ENCODE measurements around the gene CELF5.

Gene CELF5

DNA sequence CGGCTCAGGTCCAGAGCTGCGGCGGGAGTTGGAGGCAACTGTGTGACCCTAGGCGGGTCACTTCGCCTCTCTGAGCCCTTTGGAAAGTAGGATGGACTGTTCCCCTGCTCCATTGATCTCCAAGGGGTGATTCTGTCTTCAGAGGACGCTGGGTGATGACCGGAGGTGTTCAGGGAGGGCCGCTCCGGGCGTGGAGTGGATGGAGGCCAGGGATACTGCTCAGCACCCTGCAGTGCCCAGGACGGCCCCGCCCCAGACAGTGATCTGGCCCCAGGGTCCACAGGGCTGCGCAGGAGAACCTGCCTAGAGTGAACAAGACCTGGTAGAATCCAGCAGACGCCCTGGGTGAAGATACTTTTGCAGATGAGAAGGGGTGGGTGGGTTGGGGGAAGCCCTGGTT, 31.8 kb upstream of the CELF5 start:
- no peak for DNase-seq (ENCODE audit: extremely low read depth, low read depth)
- TF ChIP-seq, protein P1, sequence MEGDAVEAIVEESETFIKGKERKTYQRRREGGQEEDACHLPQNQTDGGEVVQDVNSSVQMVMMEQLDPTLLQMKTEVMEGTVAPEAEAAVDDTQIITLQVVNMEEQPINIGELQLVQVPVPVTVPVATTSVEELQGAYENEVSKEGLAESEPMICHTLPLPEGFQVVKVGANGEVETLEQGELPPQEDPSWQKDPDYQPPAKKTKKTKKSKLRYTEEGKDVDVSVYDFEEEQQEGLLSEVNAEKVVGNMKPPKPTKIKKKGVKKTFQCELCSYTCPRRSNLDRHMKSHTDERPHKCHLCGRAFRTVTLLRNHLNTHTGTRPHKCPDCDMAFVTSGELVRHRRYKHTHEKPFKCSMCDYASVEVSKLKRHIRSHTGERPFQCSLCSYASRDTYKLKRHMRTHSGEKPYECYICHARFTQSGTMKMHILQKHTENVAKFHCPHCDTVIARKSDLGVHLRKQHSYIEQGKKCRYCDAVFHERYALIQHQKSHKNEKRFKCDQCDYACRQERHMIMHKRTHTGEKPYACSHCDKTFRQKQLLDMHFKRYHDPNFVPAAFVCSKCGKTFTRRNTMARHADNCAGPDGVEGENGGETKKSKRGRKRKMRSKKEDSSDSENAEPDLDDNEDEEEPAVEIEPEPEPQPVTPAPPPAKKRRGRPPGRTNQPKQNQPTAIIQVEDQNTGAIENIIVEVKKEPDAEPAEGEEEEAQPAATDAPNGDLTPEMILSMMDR (IDR thresholded peaks at IDR 0.05; ENCODE audit: low read depth, low read length): no peak

DNA sequence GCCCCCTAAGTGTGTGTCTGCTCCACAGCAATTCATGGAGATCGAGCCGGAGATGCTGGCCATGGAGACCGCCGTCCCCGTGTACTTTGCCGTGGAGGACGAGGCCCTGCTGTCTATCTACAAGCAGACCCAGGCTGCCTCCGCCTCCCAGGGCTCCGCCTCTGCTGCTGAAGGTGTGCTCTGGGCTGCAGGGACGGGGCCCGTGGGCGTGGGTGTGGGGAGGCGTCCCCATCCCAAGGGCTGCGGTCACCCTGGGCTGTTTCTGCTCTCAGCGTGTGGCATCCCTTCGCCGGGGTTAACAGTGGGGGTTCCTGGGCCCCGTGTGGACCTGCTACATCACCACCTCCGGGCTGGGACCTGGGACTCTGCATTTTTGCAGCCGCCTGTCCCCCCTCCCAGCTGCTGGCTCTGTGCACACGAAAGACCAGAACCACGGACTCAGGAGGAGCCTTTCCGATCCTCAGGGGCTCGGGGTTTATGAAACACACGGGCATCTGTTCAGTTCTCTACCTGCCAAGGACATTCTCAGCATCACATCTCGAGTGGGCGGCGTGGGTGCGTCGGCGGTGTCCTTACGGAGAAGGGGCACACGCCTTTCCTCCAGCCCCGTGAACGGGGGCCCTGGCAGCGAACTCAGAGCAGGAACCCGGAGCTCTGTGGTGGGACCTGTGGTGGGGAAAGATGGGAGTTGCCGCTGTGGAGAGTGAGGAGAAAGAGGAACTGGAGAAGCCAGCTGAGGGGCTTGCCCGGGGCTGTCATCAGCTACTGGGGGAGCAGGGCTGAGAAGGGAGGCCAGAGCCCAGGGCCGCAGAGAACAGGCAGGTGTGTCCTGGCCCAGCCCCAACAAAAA, 31.0 kb upstream of the CELF5 start:
- DNase-seq (ENCODE audit: extremely low read depth, low read depth): no peak
- TF ChIP-seq, protein P1 (IDR thresholded peaks at IDR 0.05; ENCODE audit: low read depth, low read length): no peak

DNA sequence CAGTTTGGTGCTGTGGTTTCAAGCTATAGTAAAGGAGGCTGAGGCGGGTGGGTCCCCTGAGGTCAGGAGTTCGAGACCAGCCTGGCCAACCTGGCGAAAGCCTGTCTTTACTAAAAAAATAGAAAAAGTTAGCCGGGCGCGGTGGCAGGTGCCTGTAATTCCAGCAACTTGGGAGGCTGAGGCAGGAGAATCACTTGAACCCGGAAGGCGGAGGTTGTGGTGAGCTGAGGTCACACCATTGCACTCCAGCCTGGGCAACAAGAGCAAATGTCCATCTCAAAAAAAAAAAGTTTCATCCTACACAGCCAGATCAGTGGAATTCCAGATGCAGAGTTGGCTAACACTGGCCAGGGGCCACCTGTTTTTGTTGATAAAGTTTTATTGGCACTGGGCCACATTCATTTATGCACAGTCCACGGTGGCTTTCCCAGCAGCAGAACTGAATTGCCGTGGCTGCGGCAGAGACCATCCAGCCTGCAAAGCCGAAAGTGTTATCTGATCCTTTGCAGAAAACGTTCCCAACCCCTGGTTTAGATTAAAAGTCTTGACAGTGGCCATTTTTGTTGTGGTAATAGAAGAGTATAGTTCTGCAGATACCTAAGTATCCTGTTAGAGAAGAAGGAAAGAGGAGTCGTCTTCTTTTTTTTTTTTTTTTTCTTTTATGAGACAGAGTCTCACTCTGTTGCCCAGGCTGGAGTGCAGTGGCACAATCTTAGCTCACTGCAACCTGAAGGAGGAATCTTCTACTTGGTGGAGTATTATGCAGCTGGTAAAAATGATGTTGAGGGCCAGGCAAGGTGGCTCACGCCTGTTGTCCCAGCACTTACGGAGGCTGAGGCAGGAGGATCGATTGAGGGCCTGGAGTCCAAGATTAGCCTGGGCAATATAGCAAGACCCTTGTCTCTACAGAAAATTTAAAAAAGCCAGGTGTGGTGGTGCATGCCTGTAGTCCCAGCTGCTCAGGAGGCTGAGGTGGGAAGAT, 30.1 kb upstream of the CELF5 start:
- no peak for DNase-seq (ENCODE audit: extremely low read depth, low read depth)
- TF ChIP-seq, protein P1 (IDR thresholded peaks at IDR 0.05; ENCODE audit: low read depth, low read length): no peak

DNA sequence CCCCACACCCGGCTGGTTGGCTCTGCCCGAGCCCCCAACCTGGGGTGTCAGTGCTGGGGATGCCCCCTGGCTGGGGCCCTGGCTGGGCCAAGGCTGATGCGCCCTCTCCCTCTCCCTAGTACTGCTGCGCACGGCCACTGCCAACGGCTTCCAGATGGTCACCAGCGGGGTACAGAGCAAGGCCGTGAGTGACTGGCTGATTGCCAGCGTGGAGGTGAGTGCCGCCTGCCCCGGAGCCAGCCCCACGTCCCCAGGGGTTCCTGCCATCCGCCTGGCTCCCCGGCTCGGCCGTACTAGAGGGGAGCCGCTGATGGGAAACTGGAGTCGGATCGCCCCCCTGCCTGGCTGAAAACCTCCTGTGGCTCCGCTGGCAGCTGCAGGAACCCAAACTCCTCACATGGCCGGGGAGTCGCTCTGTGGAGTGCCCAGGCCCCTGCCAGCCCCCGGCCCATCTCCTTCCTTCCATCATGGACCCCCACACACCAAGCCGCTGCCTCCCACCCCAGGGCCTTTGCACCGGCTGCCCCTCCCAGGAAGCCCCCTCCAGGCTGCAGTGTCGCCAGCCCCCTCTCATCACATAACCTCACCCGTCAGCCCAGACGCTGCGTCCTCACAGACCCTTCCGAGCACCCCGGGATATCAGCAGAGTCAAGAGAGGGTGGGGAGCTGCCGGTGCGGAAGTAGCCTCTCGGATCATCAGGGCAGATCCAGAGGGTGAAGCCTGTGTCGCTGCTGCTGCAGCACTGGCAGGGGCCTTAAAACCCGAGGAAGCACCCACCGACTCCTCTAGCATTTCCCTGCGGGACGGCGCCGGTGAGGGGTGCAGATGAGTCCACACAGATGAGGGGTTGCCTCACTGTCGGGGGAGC, 28.2 kb upstream of the CELF5 start:
- no peak for DNase-seq (ENCODE audit: extremely low read depth, low read depth)
- TF ChIP-seq, protein P1 (IDR thresholded peaks at IDR 0.05; ENCODE audit: low read depth, low read length): no peak

DNA sequence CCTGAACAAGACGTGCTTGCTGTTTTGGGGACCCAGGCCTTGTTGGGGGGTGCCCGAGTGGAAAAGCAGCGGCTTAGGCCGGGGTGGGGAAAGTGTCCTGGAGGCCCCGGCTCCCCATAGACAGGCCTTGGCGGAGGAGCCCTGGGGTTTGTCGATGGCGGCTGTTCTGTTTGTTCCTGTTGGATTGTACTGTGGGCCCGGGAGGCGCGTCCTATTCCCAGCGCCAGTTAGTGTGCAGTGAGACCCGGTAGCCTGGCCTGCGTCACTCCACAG, 27.6 kb upstream of the CELF5 start:
- DNase-seq (ENCODE audit: extremely low read depth, low read depth): no peak
- TF ChIP-seq, protein P1 (IDR thresholded peaks at IDR 0.05; ENCODE audit: low read depth, low read length): no peak

DNA sequence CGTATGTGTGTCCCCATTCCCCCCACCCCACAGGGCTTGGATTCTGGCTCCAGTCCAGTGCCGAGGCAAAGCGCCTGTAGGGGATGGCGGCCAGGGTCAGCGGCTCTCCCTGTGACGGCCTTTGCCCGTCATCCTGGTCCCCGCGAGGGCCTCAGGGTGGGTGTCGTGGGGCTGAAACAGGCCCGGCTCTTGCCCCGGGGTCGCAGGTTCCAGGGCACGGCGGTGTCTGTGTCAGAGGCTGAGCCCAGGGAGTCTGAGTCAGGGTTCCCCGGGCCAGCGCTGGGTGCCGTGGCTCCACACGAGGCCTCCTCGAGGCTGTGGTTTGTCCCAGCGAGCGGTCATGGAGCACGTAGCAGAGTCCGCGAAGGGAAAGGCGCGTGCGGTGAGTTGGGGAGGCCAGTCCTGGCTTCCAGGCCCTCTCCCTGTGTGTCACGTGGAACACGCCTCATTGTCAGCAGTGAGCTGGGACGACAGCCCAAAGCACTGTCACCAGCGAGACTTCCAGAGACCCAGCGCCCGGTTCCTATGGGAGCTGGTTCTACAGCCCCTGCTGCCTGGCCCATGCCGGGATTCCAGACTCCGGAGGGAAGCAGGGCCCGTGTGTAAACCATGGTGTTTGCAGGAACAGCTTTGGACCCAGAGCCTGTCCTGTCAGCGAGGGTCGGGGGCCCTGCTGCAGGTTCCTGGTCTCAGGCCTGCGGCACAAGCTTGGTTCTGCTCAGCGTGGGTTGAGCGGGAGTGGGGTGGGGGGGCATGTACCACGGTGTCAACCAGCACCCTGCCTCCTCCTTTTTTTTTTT, 25.4 kb upstream of the CELF5 start:
- TF ChIP-seq, protein P1 (IDR thresholded peaks at IDR 0.05; ENCODE audit: low read depth, low read length): no peak
- DNase-seq (ENCODE audit: extremely low read depth, low read depth): no peak
